Fibroblast of skin of right biceps (primary cell): ENCODE data around the gene PCDHGA11.
"Not testable (repeated sequence)": the region's sequence is repeated elsewhere in the genome, so short reads cannot be mapped to it uniquely, and the experiment has no call there.

Source experiments
- DNase-seq: peaks from one replicate; pipeline ENCODE4 v3.0.0-alpha.2; 2013

Gene PCDHGA11

DNA sequence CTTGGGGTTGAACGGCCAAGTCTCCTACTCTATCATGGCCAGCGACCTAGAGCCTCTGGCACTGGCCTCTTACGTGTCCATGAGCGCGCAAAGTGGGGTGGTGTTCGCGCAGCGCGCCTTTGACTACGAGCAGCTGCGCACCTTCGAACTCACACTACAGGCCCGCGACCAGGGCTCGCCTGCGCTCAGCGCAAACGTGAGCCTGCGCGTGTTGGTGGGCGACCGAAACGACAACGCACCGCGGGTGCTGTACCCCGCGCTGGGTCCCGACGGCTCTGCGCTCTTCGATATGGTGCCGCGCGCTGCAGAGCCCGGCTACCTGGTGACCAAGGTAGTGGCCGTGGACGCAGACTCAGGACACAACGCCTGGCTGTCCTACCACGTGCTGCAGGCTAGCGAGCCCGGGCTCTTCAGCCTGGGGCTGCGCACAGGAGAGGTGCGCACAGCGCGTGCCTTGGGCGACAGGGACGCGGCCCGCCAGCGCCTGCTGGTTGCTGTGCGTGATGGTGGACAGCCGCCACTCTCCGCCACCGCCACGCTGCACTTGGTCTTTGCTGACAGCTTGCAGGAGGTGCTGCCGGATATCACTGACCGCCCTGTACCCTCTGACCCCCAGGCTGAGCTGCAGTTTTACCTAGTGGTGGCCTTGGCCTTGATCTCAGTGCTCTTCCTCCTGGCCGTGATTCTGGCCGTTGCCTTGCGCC lies 21.1 kb upstream of the PCDHGA11 start:
- DNase-seq = no peak

DNA sequence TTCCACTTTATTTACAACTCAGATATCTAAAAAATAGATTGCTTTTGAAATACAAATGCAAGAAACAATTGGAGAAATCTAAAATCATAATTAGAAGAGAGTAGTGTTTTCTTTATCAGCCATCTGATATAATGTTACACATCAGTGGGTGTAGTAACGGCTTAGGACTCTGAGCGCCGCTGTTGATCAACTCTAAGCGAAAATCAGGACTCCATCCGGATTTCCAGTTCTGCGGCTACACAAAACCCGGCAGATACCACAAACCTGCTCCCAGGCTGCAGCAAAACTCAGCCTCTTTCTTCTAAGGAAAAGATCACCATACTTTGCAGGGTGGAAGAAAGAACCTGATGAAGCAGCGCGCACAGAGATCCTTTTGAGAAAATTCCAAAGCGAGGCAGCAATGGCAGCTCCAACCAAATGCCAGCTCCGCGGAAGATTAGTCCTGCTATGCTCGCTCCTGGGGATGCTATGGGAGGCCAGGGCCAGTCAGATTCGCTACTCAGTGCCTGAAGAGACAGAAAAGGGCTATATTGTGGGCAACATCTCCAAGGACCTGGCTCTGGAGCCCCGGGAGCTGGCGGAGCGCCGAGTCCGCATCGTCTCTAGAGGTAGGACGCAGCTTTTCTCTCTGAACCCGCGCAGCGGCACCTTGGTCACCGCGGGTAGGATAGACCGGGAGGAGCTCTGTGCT lies 18.2 kb upstream of the PCDHGA11 start, which contains the start of gene PCDHGA9:
Gene PCDHGA9, plus strand, starts transcription at position 226 of the 691 bp plus-strand sequence. Its CDS starts 175 bp downstream, at position 401.
- peak; percentile 48 for DNase-seq

DNA sequence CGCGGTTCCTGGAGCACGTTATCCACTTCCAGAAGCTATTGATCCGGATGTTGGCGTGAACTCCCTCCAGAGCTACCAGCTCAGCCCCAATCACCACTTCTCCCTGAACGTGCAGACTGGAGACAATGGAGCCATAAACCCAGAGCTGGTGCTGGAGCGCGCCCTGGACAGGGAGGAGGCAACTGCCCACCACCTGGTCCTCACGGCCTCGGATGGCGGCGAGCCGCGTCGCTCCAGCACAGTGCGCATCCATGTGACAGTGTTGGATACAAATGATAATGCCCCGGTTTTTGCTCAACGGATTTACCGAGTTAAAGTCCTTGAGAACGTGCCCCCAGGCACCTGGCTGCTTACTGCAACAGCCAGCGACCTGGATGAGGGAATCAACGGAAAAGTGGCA lies 17.5 kb upstream of the PCDHGA11 start:
- no peak for DNase-seq

DNA sequence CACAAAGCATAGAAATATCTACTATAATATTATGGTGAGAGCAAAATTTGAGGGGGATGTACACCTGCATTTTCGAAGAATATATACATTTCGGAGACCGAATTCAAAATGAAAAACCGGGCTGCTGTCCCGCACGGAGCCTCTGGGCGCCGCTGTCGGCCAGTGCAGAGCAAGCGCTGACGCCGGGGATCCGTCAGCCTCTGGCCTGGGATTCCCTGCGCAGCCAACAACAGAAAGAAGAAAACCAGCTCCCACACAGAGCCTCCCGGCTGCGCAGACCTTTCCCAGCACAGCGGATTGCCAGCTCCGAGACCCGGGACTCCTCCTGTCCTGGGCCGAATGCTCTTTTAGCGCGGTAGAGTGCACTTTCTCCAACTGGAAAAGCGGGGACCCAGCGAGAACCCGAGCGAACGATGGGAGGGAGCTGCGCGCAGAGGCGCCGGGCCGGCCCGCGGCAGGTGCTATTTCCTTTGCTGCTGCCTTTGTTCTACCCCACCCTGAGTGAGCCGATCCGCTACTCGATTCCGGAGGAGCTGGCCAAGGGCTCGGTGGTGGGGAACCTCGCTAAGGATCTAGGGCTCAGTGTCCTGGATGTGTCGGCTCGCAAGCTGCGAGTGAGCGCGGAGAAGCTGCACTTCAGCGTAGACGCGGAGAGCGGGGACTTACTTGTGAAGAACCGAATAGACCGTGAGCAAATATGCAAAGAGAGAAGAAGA lies 12.9 kb upstream of the PCDHGA11 start, which contains the start of gene PCDHGB6:
Gene PCDHGB6, plus strand, starts transcription at position 232 of the 716 bp plus-strand sequence. Its CDS starts 182 bp downstream, at position 414.
- DNase-seq = peak; percentile 53

DNA sequence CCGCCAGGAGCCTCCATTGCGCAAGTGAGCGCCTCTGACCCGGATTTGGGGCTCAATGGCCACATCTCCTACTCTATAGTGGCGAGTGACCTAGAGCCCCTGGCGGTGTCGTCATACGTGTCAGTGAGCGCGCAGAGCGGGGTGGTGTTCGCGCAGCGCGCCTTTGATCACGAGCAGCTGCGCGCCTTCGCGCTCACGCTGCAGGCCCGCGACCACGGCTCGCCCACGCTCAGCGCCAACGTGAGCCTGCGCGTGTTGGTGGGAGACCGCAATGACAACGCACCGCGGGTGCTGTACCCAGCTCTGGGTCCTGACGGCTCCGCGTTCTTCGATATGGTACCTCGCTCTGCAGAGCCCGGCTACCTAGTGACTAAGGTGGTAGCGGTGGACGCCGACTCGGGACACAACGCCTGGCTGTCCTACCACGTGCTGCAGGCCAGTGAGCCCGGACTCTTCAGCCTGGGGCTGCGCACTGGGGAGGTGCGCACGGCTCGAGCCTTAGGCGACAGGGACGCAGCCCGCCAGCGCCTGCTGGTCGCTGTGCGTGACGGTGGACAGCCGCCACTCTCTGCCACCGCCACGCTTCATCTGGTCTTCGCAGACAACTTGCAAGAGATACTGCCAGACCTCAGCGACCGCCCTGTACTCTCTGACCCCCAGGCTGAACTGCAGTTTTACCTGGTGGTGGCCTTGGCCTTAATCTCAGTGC lies 11.1 kb upstream of the PCDHGA11 start:
- no peak for DNase-seq

DNA sequence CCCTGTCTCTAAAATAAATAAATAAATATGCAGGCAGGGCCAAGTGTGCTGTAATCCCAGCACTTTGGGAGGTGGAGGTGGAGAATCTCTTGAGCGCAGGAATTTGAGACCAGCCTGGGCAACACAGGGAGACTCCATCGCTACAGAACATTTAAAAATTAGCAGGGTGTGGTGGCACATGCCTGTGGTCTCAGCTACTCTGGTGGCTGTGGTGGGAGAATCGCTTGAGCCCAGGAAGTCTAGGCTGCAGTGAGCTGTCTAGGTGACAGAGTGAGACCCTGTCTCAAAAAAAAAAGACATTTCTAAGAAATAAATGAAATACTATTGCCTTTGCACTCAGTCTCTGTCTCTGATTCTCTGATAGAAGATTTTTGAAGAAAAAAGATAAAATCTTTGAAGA lies 9.3 kb upstream of the PCDHGA11 start:
- DNase-seq = no peak

DNA sequence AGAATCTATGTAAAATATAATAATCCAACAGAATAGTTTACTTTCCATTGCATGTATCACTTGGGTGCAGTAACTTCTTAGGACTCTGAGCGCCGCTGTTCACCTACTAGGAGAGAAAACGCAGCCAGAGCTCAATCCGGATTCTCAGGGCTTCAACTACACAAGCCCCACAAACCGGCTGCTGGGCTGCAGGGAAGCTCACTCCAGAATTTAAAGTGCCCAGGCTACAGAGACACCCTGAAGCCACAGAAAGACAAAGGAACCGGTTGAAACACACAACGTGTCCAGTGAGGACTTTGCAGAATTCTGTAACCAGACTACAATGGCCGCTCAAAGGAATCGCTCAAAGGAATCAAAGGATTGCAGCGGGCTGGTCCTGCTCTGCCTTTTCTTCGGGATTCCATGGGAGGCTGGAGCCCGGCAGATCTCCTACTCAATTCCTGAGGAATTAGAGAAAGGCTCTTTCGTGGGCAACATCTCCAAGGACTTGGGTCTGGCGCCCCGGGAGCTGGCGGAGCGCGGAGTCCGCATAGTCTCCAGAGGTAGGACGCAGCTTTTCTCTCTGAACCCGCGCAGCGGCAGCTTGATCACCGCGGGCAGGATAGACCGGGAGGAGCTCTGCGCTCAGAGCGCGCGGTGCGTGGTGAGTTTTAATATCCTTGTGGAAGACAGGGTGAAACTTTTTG lies 7.9 kb upstream of the PCDHGA11 start, which contains the start of gene PCDHGA10:
Gene PCDHGA10, plus strand, starts transcription at position 134 of the 686 bp plus-strand sequence. Its CDS starts 189 bp downstream, at position 323.
- DNase-seq = peak; percentile 75

DNA sequence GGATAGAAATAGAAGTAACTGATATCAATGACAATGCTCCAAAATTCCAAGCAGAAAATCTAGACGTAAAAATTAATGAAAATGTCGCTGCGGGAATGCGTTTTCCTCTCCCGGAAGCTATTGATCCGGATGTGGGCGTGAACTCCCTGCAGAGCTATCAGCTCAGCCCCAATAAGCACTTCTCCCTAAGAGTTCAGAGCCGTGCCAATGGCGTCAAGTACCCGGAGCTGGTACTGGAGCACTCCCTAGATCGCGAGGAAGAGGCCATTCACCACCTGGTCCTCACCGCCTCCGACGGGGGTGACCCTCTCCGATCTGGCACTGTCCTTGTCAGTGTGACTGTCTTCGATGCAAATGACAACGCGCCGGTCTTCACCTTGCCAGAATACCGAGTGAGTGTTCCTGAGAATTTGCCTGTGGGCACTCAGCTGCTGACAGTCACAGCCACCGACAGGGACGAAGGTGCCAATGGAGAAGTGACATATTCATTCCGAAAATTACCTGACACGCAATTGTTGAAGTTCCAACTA lies 7.2 kb upstream of the PCDHGA11 start:
- no peak for DNase-seq

DNA sequence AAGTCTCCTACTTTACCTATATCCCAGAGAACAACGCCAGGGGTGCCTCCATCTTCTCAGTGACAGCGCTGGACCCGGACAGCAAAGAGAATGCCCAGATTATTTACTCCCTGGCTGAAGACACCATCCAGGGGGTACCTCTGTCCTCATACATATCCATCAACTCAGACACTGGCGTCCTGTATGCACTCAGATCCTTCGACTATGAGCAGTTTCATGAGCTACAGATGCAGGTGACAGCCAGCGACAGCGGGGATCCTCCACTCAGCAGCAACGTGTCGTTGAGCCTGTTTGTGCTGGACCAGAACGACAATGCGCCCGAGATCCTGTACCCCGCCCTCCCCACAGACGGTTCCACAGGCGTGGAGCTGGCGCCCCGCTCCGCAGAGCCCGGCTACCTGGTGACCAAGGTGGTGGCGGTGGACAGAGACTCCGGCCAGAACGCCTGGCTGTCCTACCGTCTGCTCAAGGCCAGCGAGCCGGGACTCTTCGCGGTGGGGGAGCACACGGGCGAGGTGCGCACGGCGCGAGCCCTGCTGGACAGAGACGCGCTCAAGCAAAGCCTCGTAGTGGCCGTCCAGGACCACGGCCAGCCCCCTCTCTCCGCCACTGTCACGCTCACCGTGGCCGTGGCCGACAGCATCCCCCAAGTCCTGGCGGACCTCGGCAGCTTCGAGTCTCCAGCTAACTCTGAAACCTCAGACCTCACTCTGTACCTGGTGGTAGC lies 6.1 kb upstream of the PCDHGA11 start:
- DNase-seq = not testable (repeated sequence)

DNA sequence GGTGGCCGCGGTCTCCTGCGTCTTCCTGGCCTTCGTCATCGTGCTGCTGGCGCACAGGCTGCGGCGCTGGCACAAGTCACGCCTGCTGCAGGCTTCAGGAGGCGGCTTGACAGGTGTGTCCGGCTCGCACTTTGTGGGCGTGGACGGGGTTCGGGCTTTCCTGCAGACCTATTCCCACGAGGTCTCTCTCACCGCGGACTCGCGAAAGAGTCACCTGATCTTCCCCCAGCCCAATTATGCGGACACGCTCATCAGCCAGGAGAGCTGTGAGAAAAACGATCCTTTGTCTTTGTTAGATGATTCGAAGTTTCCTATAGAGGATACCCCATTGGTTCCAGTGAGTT lies 5.6 kb upstream of the PCDHGA11 start:
- not testable (repeated sequence) for DNase-seq

DNA sequence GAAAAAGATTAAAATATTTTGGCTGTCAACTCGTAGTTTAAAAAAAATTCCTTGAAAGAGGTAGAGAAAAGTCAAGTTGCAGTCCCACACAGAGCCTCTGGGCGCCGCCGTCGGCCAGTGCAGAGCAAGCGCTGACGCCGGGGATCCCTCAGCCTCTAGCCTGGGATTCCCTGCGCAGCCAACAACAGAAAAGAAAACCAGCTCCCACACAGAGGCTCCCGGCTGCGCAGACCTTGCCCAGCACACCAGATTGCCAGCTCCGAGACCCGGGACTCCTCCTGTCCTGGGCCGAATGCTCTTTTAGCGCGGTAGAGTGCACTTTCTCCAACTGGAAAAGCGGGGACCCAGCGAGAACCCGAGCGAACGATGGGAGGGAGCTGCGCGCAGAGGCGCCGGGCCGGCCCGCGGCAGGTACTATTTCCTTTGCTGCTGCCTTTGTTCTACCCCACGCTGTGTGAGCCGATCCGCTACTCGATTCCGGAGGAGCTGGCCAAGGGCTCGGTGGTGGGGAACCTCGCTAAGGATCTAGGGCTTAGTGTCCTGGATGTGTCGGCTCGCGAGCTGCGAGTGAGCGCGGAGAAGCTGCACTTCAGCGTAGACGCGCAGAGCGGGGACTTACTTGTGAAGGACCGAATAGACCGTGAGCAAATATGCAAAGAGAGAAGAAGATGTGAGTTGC lies 3.2 kb upstream of the PCDHGA11 start, which contains the start of gene PCDHGB7:
Gene PCDHGB7, plus strand, starts transcription at position 184 of the 679 bp plus-strand sequence. Its CDS starts 183 bp downstream, at position 367.
- DNase-seq = peak; percentile 85

DNA sequence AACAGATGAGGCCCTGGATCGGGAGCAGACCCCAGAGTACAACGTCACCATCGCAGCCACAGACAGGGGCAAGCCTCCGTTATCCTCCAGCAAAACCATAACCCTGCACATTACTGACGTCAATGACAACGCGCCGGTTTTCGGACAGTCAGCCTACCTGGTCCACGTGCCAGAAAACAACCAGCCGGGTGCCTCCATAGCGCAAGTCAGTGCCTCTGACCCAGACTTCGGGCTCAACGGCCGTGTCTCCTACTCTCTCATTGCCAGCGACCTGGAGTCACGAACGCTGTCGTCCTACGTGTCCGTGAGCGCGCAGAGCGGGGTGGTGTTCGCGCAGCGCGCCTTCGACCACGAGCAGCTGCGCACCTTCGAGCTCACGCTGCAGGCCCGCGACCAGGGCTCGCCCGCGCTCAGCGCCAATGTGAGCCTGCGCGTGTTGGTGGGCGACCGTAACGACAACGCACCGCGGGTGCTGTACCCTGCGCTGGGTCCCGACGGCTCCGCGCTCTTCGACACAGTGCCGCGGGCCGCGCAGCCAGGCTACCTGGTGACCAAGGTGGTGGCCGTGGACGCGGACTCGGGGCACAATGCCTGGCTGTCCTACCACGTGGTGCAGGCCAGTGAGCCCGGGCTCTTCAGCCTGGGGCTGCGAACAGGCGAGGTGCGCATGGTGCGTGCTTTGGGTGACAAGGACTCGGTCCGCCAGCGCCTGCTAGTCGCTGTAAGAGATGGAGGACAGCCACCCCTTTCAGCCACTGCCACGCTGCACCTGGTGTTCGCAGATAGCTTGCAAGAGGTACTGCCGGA lies 1.6 kb upstream of the PCDHGA11 start:
- DNase-seq = no peak

DNA sequence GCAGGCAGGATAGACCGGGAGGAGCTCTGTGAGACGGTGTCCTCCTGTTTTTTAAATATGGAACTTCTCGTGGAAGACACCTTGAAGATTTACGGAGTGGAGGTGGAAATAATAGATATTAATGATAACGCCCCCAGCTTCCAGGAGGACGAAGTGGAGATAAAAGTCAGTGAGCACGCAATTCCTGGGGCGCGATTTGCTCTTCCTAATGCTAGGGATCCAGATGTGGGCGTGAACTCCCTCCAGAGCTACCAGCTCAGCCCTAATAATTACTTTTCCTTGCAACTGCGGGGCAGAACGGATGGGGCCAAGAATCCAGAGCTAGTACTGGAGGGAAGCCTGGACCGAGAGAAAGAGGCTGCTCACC lies 621 bp downstream of the PCDHGA11 start:
- no peak for DNase-seq

DNA sequence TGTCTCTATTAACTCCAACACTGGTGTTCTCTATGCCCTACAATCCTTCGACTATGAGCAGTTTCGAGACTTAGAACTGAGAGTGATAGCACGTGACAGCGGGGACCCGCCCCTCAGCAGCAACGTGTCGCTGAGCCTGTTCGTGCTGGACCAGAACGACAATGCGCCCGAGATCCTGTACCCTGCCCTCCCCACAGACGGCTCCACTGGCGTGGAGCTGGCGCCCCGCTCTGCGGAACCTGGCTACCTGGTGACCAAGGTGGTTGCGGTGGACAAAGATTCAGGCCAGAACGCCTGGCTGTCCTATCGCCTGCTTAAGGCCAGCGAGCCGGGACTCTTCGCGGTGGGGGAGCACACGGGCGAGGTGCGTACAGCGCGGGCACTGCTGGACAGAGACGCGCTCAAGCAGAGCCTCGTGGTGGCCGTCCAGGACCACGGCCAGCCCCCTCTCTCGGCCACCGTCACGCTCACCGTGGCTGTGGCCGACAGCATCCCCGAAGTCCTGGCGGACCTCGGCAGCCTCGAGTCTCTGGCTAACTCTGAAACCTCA lies 2.0 kb downstream of the PCDHGA11 start:
- DNase-seq = no peak

DNA sequence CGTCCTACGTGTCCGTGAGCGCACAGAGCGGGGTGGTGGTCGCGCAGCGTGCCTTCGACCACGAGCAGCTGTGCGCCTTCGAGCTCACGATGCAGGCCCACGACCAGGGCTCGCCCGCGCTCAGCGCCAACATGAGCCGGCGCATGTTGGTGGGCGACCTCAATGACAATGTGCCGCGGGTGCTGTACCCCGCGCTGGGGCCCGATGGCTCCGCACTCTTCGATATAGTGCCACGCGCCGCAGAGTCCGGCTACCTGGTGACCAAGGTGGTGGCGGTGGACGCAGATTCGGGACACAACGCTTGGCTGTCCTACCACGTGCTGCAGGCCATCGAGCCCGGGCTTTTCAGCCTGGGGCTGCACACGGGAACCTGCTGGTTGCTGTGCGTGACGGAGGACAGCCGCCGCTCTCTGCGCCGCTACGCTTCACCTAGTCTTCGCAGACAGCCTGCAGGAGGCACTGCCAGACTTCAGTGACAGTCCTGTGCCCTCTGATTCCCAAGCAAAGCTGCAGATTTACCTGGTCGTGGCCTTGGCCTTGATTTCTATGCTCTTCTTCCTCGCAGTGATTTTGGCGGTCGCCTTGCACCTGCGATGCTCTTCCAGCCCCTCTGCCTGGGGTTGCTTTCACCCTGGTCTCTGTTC lies 7.1 kb downstream of the PCDHGA11 start:
- no peak for DNase-seq

DNA sequence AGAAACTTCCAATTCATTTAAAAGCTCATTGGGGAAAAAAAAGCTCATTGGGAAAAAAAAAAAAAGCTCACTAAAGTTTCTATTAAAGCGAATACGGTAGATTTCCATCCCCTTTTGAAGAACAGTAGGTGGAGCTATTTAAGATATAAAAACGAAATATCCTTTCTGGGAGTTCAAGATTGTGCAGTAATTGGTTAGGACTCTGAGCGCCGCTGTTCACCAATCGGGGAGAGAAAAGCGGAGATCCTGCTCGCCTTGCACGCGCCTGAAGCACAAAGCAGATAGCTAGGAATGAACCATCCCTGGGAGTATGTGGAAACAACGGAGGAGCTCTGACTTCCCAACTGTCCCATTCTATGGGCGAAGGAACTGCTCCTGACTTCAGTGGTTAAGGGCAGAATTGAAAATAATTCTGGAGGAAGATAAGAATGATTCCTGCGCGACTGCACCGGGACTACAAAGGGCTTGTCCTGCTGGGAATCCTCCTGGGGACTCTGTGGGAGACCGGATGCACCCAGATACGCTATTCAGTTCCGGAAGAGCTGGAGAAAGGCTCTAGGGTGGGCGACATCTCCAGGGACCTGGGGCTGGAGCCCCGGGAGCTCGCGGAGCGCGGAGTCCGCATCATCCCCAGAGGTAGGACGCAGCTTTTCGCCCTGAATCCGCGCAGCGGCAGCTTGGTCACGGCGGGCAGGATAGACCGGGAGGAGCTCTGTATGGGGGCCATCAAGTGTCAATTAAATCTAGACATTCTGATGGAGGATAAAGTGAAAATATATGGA lies 9.7 kb downstream of the PCDHGA11 start, which contains the start of gene PCDHGA12:
Gene PCDHGA12, plus strand, starts transcription at position 176 of the 782 bp plus-strand sequence. Its CDS starts 253 bp downstream, at position 429.
- peak; percentile 95 for DNase-seq

DNA sequence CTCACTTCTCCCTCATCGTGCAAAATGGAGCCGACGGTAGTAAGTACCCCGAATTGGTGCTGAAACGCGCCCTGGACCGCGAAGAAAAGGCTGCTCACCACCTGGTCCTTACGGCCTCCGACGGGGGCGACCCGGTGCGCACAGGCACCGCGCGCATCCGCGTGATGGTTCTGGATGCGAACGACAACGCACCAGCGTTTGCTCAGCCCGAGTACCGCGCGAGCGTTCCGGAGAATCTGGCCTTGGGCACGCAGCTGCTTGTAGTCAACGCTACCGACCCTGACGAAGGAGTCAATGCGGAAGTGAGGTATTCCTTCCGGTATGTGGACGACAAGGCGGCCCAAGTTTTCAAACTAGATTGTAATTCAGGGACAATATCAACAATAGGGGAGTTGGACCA lies 10.4 kb downstream of the PCDHGA11 start:
- peak; percentile 62 for DNase-seq

DNA sequence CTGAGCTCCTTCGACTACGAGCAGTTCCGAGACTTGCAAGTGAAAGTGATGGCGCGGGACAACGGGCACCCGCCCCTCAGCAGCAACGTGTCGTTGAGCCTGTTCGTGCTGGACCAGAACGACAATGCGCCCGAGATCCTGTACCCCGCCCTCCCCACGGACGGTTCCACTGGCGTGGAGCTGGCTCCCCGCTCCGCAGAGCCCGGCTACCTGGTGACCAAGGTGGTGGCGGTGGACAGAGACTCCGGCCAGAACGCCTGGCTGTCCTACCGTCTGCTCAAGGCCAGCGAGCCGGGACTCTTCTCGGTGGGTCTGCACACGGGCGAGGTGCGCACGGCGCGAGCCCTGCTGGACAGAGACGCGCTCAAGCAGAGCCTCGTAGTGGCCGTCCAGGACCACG lies 11.5 kb downstream of the PCDHGA11 start:
- not testable (repeated sequence) for DNase-seq
